Hepatocyte (in vitro differentiated cells): ENCODE data around the gene FARP2. TPM values are rescaled to one million over a fixed set of nuclear protein-coding genes. Genes with fewer than 3 reads are reported as not detected.

ENCODE experiments used
- DNase-seq: peaks from one replicate; pipeline ENCODE4 v3.0.0-alpha.2; 2016; ENCODE audit warnings: low spot score
- H2AFZ ChIP-seq: fragments of 200-600 bp; sonication (generic); 2 replicates; pipeline ENCODE4 v1.6.0; 2016; ENCODE audit warnings: antibody characterized with exemption, mild to moderate bottlenecking
- H3K27ac ChIP-seq: fragments of 200-600 bp; sonication (generic); 2 replicates; pipeline ENCODE4 v1.5.1; 2016; ENCODE audit warnings: mild to moderate bottlenecking
- H3K27me3 ChIP-seq: fragments of 200-600 bp; sonication (generic); 2 replicates; pipeline ENCODE4 v1.6.1; 2016
- H3K36me3 ChIP-seq: fragments of 200-600 bp; sonication (generic); replicated peaks from 2 replicates; pipeline ENCODE4 v1.5.1; 2016; ENCODE audit warnings: low read depth; ENCODE audit not compliant: insufficient read depth
- H3K4me1 ChIP-seq: fragments of 200-600 bp; sonication (generic); 2 replicates; pipeline ENCODE4 v1.5.1; 2016; ENCODE audit warnings: mild to moderate bottlenecking, moderate library complexity; ENCODE audit not compliant: insufficient read depth
- H3K4me2 ChIP-seq: fragments of 200-600 bp; sonication (generic); 2 replicates; pipeline ENCODE4 v1.6.0; 2016
- H3K4me3 ChIP-seq: fragments of 200-600 bp; sonication (generic); 2 replicates; pipeline ENCODE4 v1.5.1; 2016; ENCODE audit warnings: mild to moderate bottlenecking
- H3K79me2 ChIP-seq: fragments of 200-600 bp; sonication (generic); 2 replicates; pipeline ENCODE4 v1.6.0; 2017; ENCODE audit warnings: mild to moderate bottlenecking
- H3K9me2 ChIP-seq: fragments of 200-600 bp; sonication (generic); replicated peaks from 2 replicates; pipeline ENCODE4 v1.6.0; 2017; ENCODE audit warnings: mild to moderate bottlenecking; ENCODE audit not compliant: insufficient read depth
- H3K9me3 ChIP-seq: fragments of 200-600 bp; sonication (generic); 2 replicates; pipeline ENCODE4 v1.5.1; 2016; ENCODE audit warnings: low read depth, mild to moderate bottlenecking
- H4K20me1 ChIP-seq: fragments of 200-600 bp; sonication (generic); 2 replicates; pipeline ENCODE4 v1.6.0; 2016; ENCODE audit warnings: mild to moderate bottlenecking; ENCODE audit not compliant: insufficient read depth, poor library complexity, severe bottlenecking
- CTCF ChIP-seq: fragments of 200-600 bp; sonication (generic); IDR thresholded peaks from 2 replicates; pipeline ENCODE4 v1.5.1; 2016; ENCODE audit warnings: antibody characterized with exemption, mild to moderate bottlenecking; ENCODE audit not compliant: poor library complexity
- EZH2 ChIP-seq: fragments of 200-600 bp; sonication (generic); IDR thresholded peaks from 2 replicates; pipeline ENCODE4 v1.6.1; 2016; ENCODE audit warnings: antibody characterized with exemption, mild to moderate bottlenecking, borderline replicate concordance
- EZH2phosphoT487 ChIP-seq: fragments of 200-600 bp; sonication (generic); IDR thresholded peaks from one replicate; pipeline ENCODE4 v1.6.1; 2018; ENCODE audit warnings: antibody characterized with exemption, mild to moderate bottlenecking, low read depth, moderate library complexity; ENCODE audit not compliant: unreplicated experiment, severe bottlenecking
- WGBS: methylation state at CpG from one replicate; pipeline ENCODE4 v1.1.6; 2016; ENCODE audit warnings: low lambda C conversion rate; ENCODE audit errors: missing lambda C conversion rate; 5-methylcytosine and 5-hydroxymethylcytosine counted together
- polyA plus RNA-seq: library from polyadenylated mRNA; unstranded; fragments of >200 nt; fragmentation: Nextera tagmentation; extraction: Ambion mirVana; gene quantifications from 2 replicates; pipeline ENCODE4 v1.2.1, GENCODE V29; 2016
- total RNA-seq: library from RNA; depleted of rRNA; stranded (reverse); fragments of >200 nt; gene quantifications from 2 replicates; pipeline ENCODE4 v1.2.3, GENCODE V29; 2014

The FARP2 gene
- total and polyA plus RNA-seq, 2 experiments from 2014 or later = 29.1 to 29.6 TPM

GRCh38 chr2:241532733-241533601, 176.9 kb downstream of the FARP2 start:
- WGBS = 92% methylated on average over 26 of the region's 26 CpGs
- no peak overlapping the region for H2AFZ ChIP-seq
- no peaks in the 10 kb centered on the region for H3K27me3 ChIP-seq
- H3K4me2 ChIP-seq = no peak overlapping the region
- H3K9me2 ChIP-seq = no peaks in the 10 kb centered on the region
- no peak for TF ChIP-seq EZH2phosphoT487
- no peak for DNase-seq
- H3K36me3 ChIP-seq = no peaks in the 10 kb centered on the region
- no peak overlapping the region for H3K27ac ChIP-seq
- H3K4me3 ChIP-seq = no peak overlapping the region
- no peaks in the 10 kb centered on the region for H4K20me1 ChIP-seq
- H3K9me3 ChIP-seq = no peaks in the 10 kb centered on the region
- H3K4me1 ChIP-seq = no peaks in the 10 kb centered on the region
- H3K79me2 ChIP-seq = no peaks in the 10 kb centered on the region

- 87% methylated on average over 7 of the region's 7 CpGs for WGBS
- Histone ChIP-seq H3K9me3 (no peaks in the 10 kb centered on the region), H3K4me3 (no peak overlapping the region), H2AFZ (no peak overlapping the region), H3K9me2 (no peaks in the 10 kb centered on the region), H3K4me1 (no peaks in the 10 kb centered on the region), H3K27ac (no peak overlapping the region), H3K79me2 (no peaks in the 10 kb centered on the region), H3K36me3 (no peaks in the 10 kb centered on the region), H3K4me2 (no peak overlapping the region), H4K20me1 (no peaks in the 10 kb centered on the region), H3K27me3 (no peaks in the 10 kb centered on the region)
- DNase-seq = no peak
- TF ChIP-seq CTCF = no peak
- no peak for TF ChIP-seq EZH2
- TF ChIP-seq EZH2phosphoT487 = no peak
Observed at GRCh38 chr2:241534293-241534692, 178.2 kb downstream of the FARP2 start.

- H2AFZ ChIP-seq = no peak overlapping the region
- no peaks in the 10 kb centered on the region for H3K9me2 ChIP-seq
- 89% methylated on average over 17 of the region's 17 CpGs for WGBS
- no peak overlapping the region for H3K4me2 ChIP-seq
- no peaks in the 10 kb centered on the region for H3K27me3 ChIP-seq
- no peak for TF ChIP-seq EZH2
- TF ChIP-seq EZH2phosphoT487 = no peak
- no peak for TF ChIP-seq CTCF
- H3K36me3 ChIP-seq = no peaks in the 10 kb centered on the region
- no peaks in the 10 kb centered on the region for H3K79me2 ChIP-seq
- no peaks in the 10 kb centered on the region for H4K20me1 ChIP-seq
- H3K4me3 ChIP-seq = no peak overlapping the region
- no peak for DNase-seq
- no peak overlapping the region for H3K27ac ChIP-seq
- H3K4me1 ChIP-seq = no peaks in the 10 kb centered on the region
- no peaks in the 10 kb centered on the region for H3K9me3 ChIP-seq
Observed at GRCh38 chr2:241534701-241535375, 178.8 kb downstream of the FARP2 start.
